Measurements from ENCODE around the gene SLC22A17. TPM values are rescaled to one million over a fixed set of nuclear protein-coding genes. Genes with fewer than 3 reads are reported as not detected.

SLC22A17 gene
- polyA plus RNA-seq, 1 donor (not counting 4 experiments of a cell fraction or from before 2014, with no cell fraction given), result 0.76 TPM

DNA sequence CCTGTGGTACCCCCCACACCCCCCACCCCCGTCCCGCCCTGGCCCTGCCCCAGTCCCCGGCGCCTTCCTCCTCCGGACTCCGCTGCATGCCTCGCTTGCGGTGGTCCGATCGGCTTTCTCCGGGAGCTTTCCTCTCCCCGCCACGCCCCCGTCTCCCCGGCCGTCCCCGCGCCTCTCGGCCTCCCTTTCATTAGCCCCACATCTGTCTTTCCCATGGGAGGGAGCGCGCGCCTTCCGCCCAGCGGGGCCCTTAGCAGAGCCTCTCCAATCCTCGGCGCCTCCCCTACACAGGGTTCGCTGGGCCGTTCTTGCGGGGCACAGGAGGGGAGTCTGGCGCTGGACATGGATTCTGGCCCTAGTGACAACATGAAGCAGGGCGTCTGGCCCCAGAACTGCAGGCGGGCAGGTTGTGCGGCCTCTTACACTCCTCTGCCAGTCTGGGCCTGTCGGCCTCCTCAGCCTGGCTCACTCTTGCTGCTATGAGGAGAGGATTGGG is 13.8 kb upstream of the SLC22A17 start:
- Histone ChIP-seq H3K9ac (ENCODE audit: control insufficient read depth, extremely low read depth, insufficient read depth, low read length) (peak overlapping the region; percentile 57), H3K27ac (ENCODE audit: control insufficient read depth, insufficient read depth, low read length) (no peak overlapping the region), H3K27me3 (ENCODE audit: control insufficient read depth, extremely low read depth, insufficient read depth, low read length) (no peaks in the 10 kb centered on the region), H2AFZ (ENCODE audit: control insufficient read depth, low read length) (peak overlapping the region; percentile 87), H3K79me2 (ENCODE audit: control insufficient read depth, insufficient read depth, low read length) (no peaks in the 10 kb centered on the region), H3K4me2 (ENCODE audit: control insufficient read depth, extremely low read depth, insufficient read depth, low read depth, low read length) (peak overlapping the region; percentile 63), H3K9me1 (ENCODE audit: control insufficient read depth, extremely low read depth, insufficient read depth, low read length) (no peaks in the 10 kb centered on the region), H3K36me3 (ENCODE audit: control insufficient read depth in 2 of 2, extremely low read depth in 1 of 2, insufficient read depth in 2 of 2, low read length in 2 of 2) (no peaks in the 10 kb centered on the region), H3K4me3 (ENCODE audit: control insufficient read depth in 2 of 3, extremely low read depth in 1 of 3, insufficient read depth in 2 of 3, low read depth in 1 of 3, low read length in 3 of 3) (peak overlapping the region; percentile 19 to 60 (median 34)), H3K9me3 (ENCODE audit: control insufficient read depth, low read depth, low read length) (no peaks in the 10 kb centered on the region), H4K20me1 (ENCODE audit: control insufficient read depth, extremely low read depth, insufficient read depth, low read length) (no peaks in the 10 kb centered on the region), H3K4me1 (ENCODE audit: control insufficient read depth, extremely low read depth, insufficient read depth, low read length) (peaks cover 21% of the 10 kb centered on the region)
- peak; percentile 42 for DNase-seq (ENCODE audit: low read depth, low spot score)
- TF ChIP-seq, protein P1, sequence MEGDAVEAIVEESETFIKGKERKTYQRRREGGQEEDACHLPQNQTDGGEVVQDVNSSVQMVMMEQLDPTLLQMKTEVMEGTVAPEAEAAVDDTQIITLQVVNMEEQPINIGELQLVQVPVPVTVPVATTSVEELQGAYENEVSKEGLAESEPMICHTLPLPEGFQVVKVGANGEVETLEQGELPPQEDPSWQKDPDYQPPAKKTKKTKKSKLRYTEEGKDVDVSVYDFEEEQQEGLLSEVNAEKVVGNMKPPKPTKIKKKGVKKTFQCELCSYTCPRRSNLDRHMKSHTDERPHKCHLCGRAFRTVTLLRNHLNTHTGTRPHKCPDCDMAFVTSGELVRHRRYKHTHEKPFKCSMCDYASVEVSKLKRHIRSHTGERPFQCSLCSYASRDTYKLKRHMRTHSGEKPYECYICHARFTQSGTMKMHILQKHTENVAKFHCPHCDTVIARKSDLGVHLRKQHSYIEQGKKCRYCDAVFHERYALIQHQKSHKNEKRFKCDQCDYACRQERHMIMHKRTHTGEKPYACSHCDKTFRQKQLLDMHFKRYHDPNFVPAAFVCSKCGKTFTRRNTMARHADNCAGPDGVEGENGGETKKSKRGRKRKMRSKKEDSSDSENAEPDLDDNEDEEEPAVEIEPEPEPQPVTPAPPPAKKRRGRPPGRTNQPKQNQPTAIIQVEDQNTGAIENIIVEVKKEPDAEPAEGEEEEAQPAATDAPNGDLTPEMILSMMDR (optimal IDR thresholded peaks at IDR 0.05 in 1 of 3, IDR thresholded peaks at IDR 0.05 in 1 of 3, conservative IDR thresholded peaks at IDR 0.05 in 1 of 3; ENCODE audit: extremely low read depth in 1 of 3, insufficient read depth in 2 of 3, low read length in 3 of 3), result no peak
- TF ChIP-seq EZH2 (IDR thresholded peaks at IDR 0.05; ENCODE audit: low read length), result no peak
- FAIRE-seq, result peak; percentile 80
- dilution Hi-C loops (cut with MboI; ENCODE audit: extremely low pct_ligation_motif_present, low sequenced_read_pairs), result no loop called here

DNA sequence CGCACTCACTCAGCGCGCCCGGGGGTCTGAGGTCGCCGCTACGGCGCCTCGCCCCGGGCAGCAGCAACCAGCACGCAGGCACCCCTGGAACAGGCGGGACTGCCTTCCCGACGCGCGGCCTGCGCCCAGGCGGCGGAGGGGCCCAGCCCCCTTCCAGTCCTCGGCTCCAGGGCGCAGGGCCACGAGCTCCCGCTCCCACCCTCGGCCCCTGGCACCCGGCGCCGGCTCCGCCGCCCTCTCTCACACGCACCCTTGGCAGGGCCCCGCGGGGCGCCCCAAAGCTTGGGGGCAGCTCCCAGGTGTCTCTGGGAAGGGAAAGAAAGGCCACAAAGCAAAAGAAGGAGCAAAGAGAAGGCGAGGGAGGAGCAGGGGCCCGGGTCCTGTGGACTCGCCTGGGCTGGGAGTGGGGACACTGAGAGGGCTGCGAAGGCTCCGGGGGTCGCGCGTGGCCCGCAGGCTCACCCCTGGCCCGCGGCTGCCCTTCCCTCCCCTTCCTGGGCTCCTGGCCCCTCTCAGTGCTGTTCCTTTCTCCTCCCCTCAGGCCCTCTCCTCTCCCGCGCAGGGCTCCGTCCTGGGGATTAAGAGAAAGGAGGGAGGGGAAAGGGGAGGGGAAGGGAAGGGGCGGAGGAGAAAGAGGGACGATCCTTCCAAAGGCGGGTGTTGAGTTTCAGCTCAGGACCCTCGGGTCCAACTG is 13.2 kb upstream of the SLC22A17 start:
- H3K4me2 ChIP-seq (ENCODE audit: control insufficient read depth, extremely low read depth, insufficient read depth, low read depth, low read length), result peak overlapping the region; percentile 75
- peak overlapping the region; percentile 68 for H3K9ac ChIP-seq (ENCODE audit: control insufficient read depth, extremely low read depth, insufficient read depth, low read length)
- DNase-seq (ENCODE audit: low read depth, low spot score), result no peak
- H3K27me3 ChIP-seq (ENCODE audit: control insufficient read depth, extremely low read depth, insufficient read depth, low read length), result no peaks in the 10 kb centered on the region
- TF ChIP-seq, protein P1 (optimal IDR thresholded peaks at IDR 0.05 in 1 of 3, IDR thresholded peaks at IDR 0.05 in 1 of 3, conservative IDR thresholded peaks at IDR 0.05 in 1 of 3; ENCODE audit: extremely low read depth in 1 of 3, insufficient read depth in 2 of 3, low read length in 3 of 3), result no peak
- no peak for TF ChIP-seq EZH2 (IDR thresholded peaks at IDR 0.05; ENCODE audit: low read length)
- peak overlapping the region; percentile 75 for H2AFZ ChIP-seq (ENCODE audit: control insufficient read depth, low read length)
- H3K36me3 ChIP-seq (ENCODE audit: control insufficient read depth in 2 of 2, extremely low read depth in 1 of 2, insufficient read depth in 2 of 2, low read length in 2 of 2), result no peaks in the 10 kb centered on the region
- peak overlapping the region; percentile 19 to 60 (median 54) for H3K4me3 ChIP-seq (ENCODE audit: control insufficient read depth in 2 of 3, extremely low read depth in 1 of 3, insufficient read depth in 2 of 3, low read depth in 1 of 3, low read length in 3 of 3)
- H3K79me2 ChIP-seq (ENCODE audit: control insufficient read depth, insufficient read depth, low read length), result no peaks in the 10 kb centered on the region
- H4K20me1 ChIP-seq (ENCODE audit: control insufficient read depth, extremely low read depth, insufficient read depth, low read length), result no peaks in the 10 kb centered on the region
- H3K9me1 ChIP-seq (ENCODE audit: control insufficient read depth, extremely low read depth, insufficient read depth, low read length), result no peaks in the 10 kb centered on the region
- H3K9me3 ChIP-seq (ENCODE audit: control insufficient read depth, low read depth, low read length), result no peaks in the 10 kb centered on the region
- H3K27ac ChIP-seq (ENCODE audit: control insufficient read depth, insufficient read depth, low read length), result peak overlapping the region; percentile 39
- no peak for FAIRE-seq
- dilution Hi-C loops (cut with MboI; ENCODE audit: extremely low pct_ligation_motif_present, low sequenced_read_pairs), result no loop called here
- H3K4me1 ChIP-seq (ENCODE audit: control insufficient read depth, extremely low read depth, insufficient read depth, low read length), result peaks cover 21% of the 10 kb centered on the region
